OCI-LY7 (cell line): ENCODE results near the gene CCT8L2. TPM values are rescaled to one million over a fixed set of nuclear protein-coding genes. Genes with fewer than 3 reads are reported as not detected.
"Not testable (repeated sequence)": the region's sequence is repeated elsewhere in the genome, so short reads cannot be mapped to it uniquely, and the experiment has no call there.

Experiments used
- BruUV-seq: library from RNA; stranded (reverse); fragments of 400-500 nt; replicated peaks from 2 replicates; lab custom pipeline; 2021; lab: Mats Ljungman, UMichigan
- CTCF ChIA-PET: fragments of 300-600 bp; sonication (Branson Sonifier 250); formaldehyde crosslinking; loops from one replicate; lab custom pipeline; 2022; ENCODE audit warnings: antibody characterized with exemption; ENCODE audit not compliant: unreplicated experiment; lab: Charles Lee
- POLR2A ChIA-PET: fragments of 300-600 bp; sonication (Branson Sonifier 250); formaldehyde crosslinking; loops from one replicate; lab custom pipeline; 2022; ENCODE audit warnings: antibody characterized with exemption; lab: Charles Lee
- DNase-seq: peaks from one replicate; pipeline ENCODE4 v3.0.0-alpha.2; 2015; ENCODE audit warnings: low spot score
- H2AFZ ChIP-seq: fragments of 200-600 bp; sonication (generic), shearing (Covaris generic); 2 replicates; pipeline ENCODE4 v1.6.1; 2014; ENCODE audit warnings: mild to moderate bottlenecking, antibody characterized with exemption, low read length, moderate library complexity
- H3K27ac ChIP-seq: fragments of 200-600 bp; sonication (generic); 2 replicates; pipeline ENCODE4 v1.5.1; 2014; ENCODE audit warnings: mixed run types, low read depth, mild to moderate bottlenecking, moderate library complexity, low read length, inconsistent platforms; ENCODE audit not compliant: poor library complexity, severe bottlenecking
- H3K36me3 ChIP-seq: fragments of 200-600 bp; sonication (generic); 2 replicates; pipeline ENCODE4 v1.6.1; 2014; ENCODE audit warnings: mild to moderate bottlenecking, antibody characterized with exemption, low read length, moderate library complexity, mixed read lengths; ENCODE audit not compliant: insufficient read depth
- H3K4me1 ChIP-seq: fragments of 200-600 bp; sonication (generic); 2 replicates; pipeline ENCODE4 v1.5.1; 2014; ENCODE audit warnings: mild to moderate bottlenecking, low read length; ENCODE audit not compliant: insufficient read depth, poor library complexity, severe bottlenecking
- H3K4me2 ChIP-seq: fragments of 200-600 bp; sonication (generic); 2 replicates; pipeline ENCODE4 v1.6.1; 2014; ENCODE audit warnings: mild to moderate bottlenecking, low read length
- H3K4me3 ChIP-seq: fragments of 200-600 bp; sonication (generic); 2 replicates; pipeline ENCODE4 v1.5.1; 2014; ENCODE audit warnings: mild to moderate bottlenecking, low read depth, low read length; ENCODE audit not compliant: poor library complexity, severe bottlenecking
- H3K79me2 ChIP-seq: fragments of 200-600 bp; sonication (generic); 2 replicates; pipeline ENCODE4 v1.6.1; 2016; ENCODE audit warnings: low read depth, mild to moderate bottlenecking, low read length, moderate library complexity, mixed read lengths; ENCODE audit not compliant: insufficient read depth
- H3K9me2 ChIP-seq: fragments of 200-600 bp; sonication (generic); 2 replicates; pipeline ENCODE4 v1.6.1; 2016; ENCODE audit warnings: mild to moderate bottlenecking, low read length, mixed read lengths; ENCODE audit not compliant: insufficient read depth
- H3K9me3 ChIP-seq: fragments of 200-600 bp; sonication (generic); 2 replicates; pipeline ENCODE4 v1.6.1; 2014; ENCODE audit warnings: mild to moderate bottlenecking, mixed run types, low read length, mixed read lengths
- H4K20me1 ChIP-seq: fragments of 200-600 bp; sonication (generic); 2 replicates; pipeline ENCODE4 v1.6.1; 2014; ENCODE audit warnings: mild to moderate bottlenecking, antibody characterized with exemption, low read length, moderate library complexity, mixed read lengths; ENCODE audit not compliant: insufficient read depth
- EZH2phosphoT487 ChIP-seq: fragments of 200-600 bp; sonication (generic); IDR thresholded peaks from 2 replicates; pipeline ENCODE4 v1.6.1; 2018; ENCODE audit warnings: low read depth, borderline replicate concordance, mild to moderate bottlenecking, mixed run types, antibody characterized with exemption, low read length, moderate library complexity, mixed read lengths
- intact Hi-C: fragments of 100-400 bp; cut with micrococcal nuclease; formaldehyde crosslinking; loops from one replicate; pipeline ENCODE4 v1.10.0; 2022; ENCODE audit not compliant: unreplicated experiment
- total RNA-seq, 2 experiments: library from RNA; depleted of rRNA in 1 of 2; stranded (reverse); fragments of >200 nt in 1 of 2; shearing (Covaris generic) in 1 of 2; gene quantifications; 2 replicates each; pipeline ENCODE4 v1.2.3, GENCODE V29; 2014 to 2022
- TF ChIP-seq, protein P1 (sequence below): fragments of 200-600 bp; sonication (generic); conservative IDR thresholded peaks from 2 replicates; pipeline ENCODE4 v1.5.1; 2014; ENCODE audit warnings: mild to moderate bottlenecking, antibody characterized with exemption, low read length, moderate library complexity, mixed read lengths

CCT8L2 gene
- total RNA-seq, 2 experiments from 2014 or later: not detected

DNA sequence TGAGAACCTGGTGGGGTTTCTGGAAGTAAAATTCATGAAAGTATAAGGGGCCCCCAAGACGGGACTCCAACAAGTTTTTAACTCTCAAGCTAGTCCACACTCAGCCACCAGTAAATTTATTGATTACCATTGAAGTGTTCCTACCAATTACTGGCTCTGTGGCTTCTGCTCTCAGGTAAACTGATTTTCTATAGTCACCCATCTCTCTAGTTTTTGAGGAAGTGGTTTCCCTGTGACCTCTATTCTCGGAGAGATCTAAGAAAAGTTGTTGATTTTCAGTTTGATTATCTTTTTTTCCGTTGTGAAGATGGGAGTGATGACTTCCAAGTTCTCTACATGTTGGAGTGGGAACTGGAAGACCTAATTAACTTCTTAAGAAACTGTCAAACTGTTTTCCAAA lies 24.9 kb upstream of the CCT8L2 start:
- H3K9me2 ChIP-seq, POLR2A ChIA-PET, intact Hi-C loops, BruUV-seq, DNase-seq, H3K9me3 ChIP-seq, H3K36me3 ChIP-seq, H2AFZ ChIP-seq, H3K79me2 ChIP-seq, H3K4me3 ChIP-seq, H3K4me2 ChIP-seq, H4K20me1 ChIP-seq, CTCF ChIA-PET, H3K27ac ChIP-seq, H3K4me1 ChIP-seq: not testable (repeated sequence)

DNA sequence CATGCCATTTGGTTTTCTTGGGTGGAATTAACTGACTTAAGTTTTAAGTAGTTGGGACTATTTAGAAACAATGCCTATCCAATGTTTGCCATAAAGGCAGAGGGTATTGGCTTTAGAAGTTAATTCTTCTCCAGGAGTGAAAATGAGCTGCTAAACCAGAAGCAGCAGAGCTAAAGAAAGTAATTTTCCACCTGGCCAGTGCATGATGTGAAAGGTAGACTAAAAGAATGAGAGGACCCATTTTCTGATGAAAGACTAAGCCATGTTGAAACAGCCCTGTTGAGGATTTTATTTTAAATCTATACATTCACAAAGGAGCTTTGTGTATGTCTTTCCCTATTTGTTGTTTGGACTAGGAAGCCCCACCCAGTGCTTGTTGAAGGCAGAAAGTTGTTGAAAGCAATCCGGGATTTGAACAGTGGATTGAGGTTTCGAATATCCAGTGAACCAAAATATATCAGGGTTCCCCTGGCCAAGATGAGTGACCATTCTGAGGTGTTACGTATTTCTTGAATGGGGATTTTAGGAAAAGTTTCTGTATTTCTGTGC lies 23.9 kb upstream of the CCT8L2 start:
- H3K36me3 ChIP-seq, H3K9me2 ChIP-seq, POLR2A ChIA-PET, H3K27ac ChIP-seq, CTCF ChIA-PET, intact Hi-C loops, H3K4me1 ChIP-seq, H3K4me2 ChIP-seq, H2AFZ ChIP-seq, H3K79me2 ChIP-seq, H4K20me1 ChIP-seq, DNase-seq, H3K9me3 ChIP-seq, H3K4me3 ChIP-seq, BruUV-seq: not testable (repeated sequence)

DNA sequence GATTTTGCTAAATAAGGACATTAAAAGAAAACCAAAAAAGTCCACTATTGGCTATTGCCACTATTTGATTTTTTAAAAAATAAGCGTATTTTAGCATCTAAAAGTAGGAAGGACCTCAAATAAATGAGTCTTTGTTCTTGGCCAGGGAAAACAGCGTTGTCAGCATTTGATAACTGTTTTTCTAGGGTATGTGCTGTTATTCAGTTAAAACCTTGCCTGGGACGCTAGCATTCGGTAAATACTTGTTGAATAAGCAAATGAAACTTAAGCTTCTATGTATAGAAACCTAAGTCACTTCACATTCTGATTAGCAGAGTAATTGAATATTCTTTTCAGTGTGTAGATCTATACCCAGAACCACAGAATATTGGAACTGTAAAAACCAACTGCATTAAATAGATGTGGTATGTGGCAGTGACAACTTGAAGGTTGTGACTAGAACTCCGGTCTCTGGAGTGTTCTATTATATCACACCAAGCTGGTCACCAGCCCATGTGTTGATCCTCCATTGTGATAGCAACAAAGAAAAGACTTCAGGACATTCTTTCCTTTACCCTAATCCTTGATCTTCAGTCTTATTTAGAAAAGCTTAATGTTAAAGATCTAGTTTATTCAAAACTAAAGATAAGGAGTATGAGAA lies 23.1 kb upstream of the CCT8L2 start:
- H4K20me1 ChIP-seq, intact Hi-C loops, H3K4me1 ChIP-seq, H3K79me2 ChIP-seq, H2AFZ ChIP-seq, DNase-seq, CTCF ChIA-PET, H3K9me3 ChIP-seq, H3K4me3 ChIP-seq, H3K36me3 ChIP-seq, H3K9me2 ChIP-seq, POLR2A ChIA-PET, H3K27ac ChIP-seq, H3K4me2 ChIP-seq, BruUV-seq: not testable (repeated sequence)

DNA sequence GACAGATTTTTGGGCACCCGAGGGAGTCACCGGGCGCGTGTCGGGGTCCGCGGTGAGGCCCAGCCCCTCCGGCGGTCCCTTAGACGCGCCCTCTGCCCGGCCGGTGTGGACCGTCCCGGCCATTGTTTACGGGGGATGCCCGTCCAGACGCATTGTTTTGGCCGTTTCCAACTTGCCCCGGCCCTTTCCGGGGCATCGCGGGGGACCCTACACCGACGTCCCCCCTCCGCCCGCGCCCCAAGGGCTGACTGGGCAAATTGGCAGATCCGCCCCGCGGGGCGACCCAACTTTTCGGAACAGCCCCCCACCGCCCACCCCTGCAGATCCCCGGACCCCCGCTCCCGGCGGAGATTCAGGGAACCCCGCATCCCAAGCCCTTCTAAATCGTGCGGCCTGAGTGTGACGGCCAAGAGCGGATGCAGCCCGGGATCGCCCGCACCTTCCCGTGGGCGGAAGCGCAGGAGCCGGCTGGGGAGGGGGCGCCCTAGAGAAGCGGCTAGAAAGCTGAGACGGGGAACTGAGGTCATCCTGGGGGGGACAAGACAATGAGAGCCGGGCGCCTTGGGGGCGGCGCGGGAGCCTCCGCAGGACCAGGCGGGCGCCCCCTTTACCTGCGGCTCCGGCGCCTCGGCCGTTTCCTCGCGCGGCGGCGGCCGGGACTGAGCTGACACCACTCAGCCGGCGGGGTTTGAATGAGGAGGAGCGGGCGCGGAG lies 17.1 kb upstream of the CCT8L2 start:
- ChIA-PET POLR2A (no interaction called here), CTCF (no interaction called here)
- H3K4me3 ChIP-seq: no peak overlapping the region
- H3K27ac ChIP-seq: no peak overlapping the region
- H3K9me2 ChIP-seq: no peaks in the 10 kb centered on the region
- BruUV-seq: no TSS peak
- H2AFZ ChIP-seq: no peak overlapping the region
- intact Hi-C loops: no loop called here
- no peaks in the 10 kb centered on the region for H3K36me3 ChIP-seq
- H3K4me2 ChIP-seq: no peak overlapping the region
- TF ChIP-seq EZH2phosphoT487: no peak
- TF ChIP-seq, protein P1, sequence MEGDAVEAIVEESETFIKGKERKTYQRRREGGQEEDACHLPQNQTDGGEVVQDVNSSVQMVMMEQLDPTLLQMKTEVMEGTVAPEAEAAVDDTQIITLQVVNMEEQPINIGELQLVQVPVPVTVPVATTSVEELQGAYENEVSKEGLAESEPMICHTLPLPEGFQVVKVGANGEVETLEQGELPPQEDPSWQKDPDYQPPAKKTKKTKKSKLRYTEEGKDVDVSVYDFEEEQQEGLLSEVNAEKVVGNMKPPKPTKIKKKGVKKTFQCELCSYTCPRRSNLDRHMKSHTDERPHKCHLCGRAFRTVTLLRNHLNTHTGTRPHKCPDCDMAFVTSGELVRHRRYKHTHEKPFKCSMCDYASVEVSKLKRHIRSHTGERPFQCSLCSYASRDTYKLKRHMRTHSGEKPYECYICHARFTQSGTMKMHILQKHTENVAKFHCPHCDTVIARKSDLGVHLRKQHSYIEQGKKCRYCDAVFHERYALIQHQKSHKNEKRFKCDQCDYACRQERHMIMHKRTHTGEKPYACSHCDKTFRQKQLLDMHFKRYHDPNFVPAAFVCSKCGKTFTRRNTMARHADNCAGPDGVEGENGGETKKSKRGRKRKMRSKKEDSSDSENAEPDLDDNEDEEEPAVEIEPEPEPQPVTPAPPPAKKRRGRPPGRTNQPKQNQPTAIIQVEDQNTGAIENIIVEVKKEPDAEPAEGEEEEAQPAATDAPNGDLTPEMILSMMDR: no peak
- DNase-seq: no peak
- H3K4me1 ChIP-seq: no peaks in the 10 kb centered on the region
- no peaks in the 10 kb centered on the region for H3K9me3 ChIP-seq
- H3K79me2 ChIP-seq: no peaks in the 10 kb centered on the region
- H4K20me1 ChIP-seq: no peaks in the 10 kb centered on the region
